Erythroblast (primary cell): ENCODE data around the gene HMX1.

ENCODE experiments used
- GATA1 ChIP-seq: IDR thresholded peaks from 2 replicates; pipeline ENCODE4 v1.6.1; 2011; ENCODE audit warnings: low read depth, mild to moderate bottlenecking, control low read depth, low read length, moderate library complexity
- POLR2A ChIP-seq: IDR thresholded peaks from 2 replicates; pipeline ENCODE4 v1.6.1; 2011; ENCODE audit warnings: mild to moderate bottlenecking, low read length

- TF ChIP-seq POLR2A (no peak), GATA1 (no peak)
Measured at GRCh38 chr4:8912506-8912905, 40.9 kb upstream of the HMX1 start.
